ENCODE data around the gene NEK10.

- TF ChIP-seq CTCF (IDR thresholded peaks at IDR 0.05) (no peak), POLR2A (IDR thresholded peaks at IDR 0.05) (no peak)
These were observed 287.6 kb downstream of the NEK10 start for GRCh38 chr3:27081566-27081965.

All from ovary (tissue), 3 donors.